Measurements from ENCODE around the gene KCNIP3. TPM values are rescaled to one million over a fixed set of nuclear protein-coding genes. Genes with fewer than 3 reads are reported as not detected.

The KCNIP3 gene
- total and polyA plus RNA-seq, 9 of the 15 experiments (the other 6 are each of a cell fraction or from before 2014, with no cell fraction given), result 0.04 TPM; not detected in 8

- H4K20me1 ChIP-seq (replicated peaks; ENCODE audit: control insufficient read depth, insufficient read depth, low read length), result 0 out of 2 replicates have a peak, but pooled peaks cover 7% of the 10 kb centered on the region
- H2AFZ ChIP-seq (ENCODE audit: low read depth, low read length), result no peak overlapping the region
- in situ Hi-C loops (cut with MboI) (no loop called here), intact Hi-C loops (cut with micrococcal nuclease) (no loop called here)
- ATAC-seq (no peak), DNase-seq (ENCODE audit: extremely low read depth in 1 of 4, low spot score in 3 of 4) (no peak), FAIRE-seq (no peak)
- no peak overlapping the region for H3K9ac ChIP-seq (ENCODE audit: insufficient read depth in 1 of 2, low read depth in 2 of 2, low read length in 2 of 2)
- H3K79me2 ChIP-seq (ENCODE audit: control insufficient read depth, insufficient read depth, low read length), result no peaks in the 10 kb centered on the region
- TF ChIP-seq FOXM1 (IDR thresholded peaks at IDR 0.05; ENCODE audit: low read depth), result no peak
- TF ChIP-seq FOXM1 (CRISPR knock-in tag; IDR thresholded peaks at IDR 0.05; ENCODE audit: low read depth), result no peak
- TF ChIP-seq ZNF146 (CRISPR knock-in tag; IDR thresholded peaks at IDR 0.05; ENCODE audit: unreplicated experiment), result no peak
- no peak for TF ChIP-seq CBX3 (IDR thresholded peaks at IDR 0.05; ENCODE audit: borderline replicate concordance in 1 of 2, low read length in 2 of 2)
- no peak for TF ChIP-seq XRCC5 (IDR thresholded peaks at IDR 0.05; ENCODE audit: low read depth, low read length)
- TF ChIP-seq TSC22D4 (tag; IDR thresholded peaks at IDR 0.05), result no peak
- no peak for TF ChIP-seq ASH1L (IDR thresholded peaks at IDR 0.05; ENCODE audit: borderline replicate concordance, low read depth, partially characterized antibody)
- no peak for TF ChIP-seq KDM2B (CRISPR knock-in tag; IDR thresholded peaks at IDR 0.05)
- TF ChIP-seq ZNF57 (CRISPR knock-in tag; IDR thresholded peaks at IDR 0.05), result no peak
- no peak for TF ChIP-seq SRSF9 (IDR thresholded peaks at IDR 0.05; ENCODE audit: borderline replicate concordance, low read depth, low read length)
- no peak for TF ChIP-seq RBM25 (IDR thresholded peaks at IDR 0.05; ENCODE audit: low read depth, low read length, severe bottlenecking)
- TF ChIP-seq MTA1 (IDR thresholded peaks at IDR 0.05; ENCODE audit: borderline replicate concordance), result no peak
- TF ChIP-seq SMAD2 (IDR thresholded peaks at IDR 0.05; ENCODE audit: low read depth, low read length), result no peak
- TF ChIP-seq ZNF444 (CRISPR knock-in tag; IDR thresholded peaks at IDR 0.05), result no peak
- H3K4me1 ChIP-seq (replicated peaks in 1 of 2; ENCODE audit: control insufficient read depth in 2 of 2, insufficient read depth in 2 of 2, low read length in 2 of 2), result no peaks in the 10 kb centered on the region
- no peaks in the 10 kb centered on the region for H3K36me3 ChIP-seq (ENCODE audit: control insufficient read depth, insufficient read depth, low read length)
- H3K9me3 ChIP-seq (replicated peaks; ENCODE audit: control insufficient read depth, insufficient read depth, low read depth, low read length), result no peaks in the 10 kb centered on the region
- 0% methylated on average over 6 of the region's 6 CpGs for WGBS (ENCODE audit: insufficient coverage, low coverage, missing lambda C conversion rate)
- H3K4me3 ChIP-seq, result no peak overlapping the region
- ChIA-PET CTCF (ENCODE audit: low intra/inter-chr PET ratio) (no interaction called here), POLR2A (no interaction called here)
- no peak overlapping the region for H3K27ac ChIP-seq (ENCODE audit: extremely low read depth, low read depth, low read length)
- no peaks in the 10 kb centered on the region for H3K9me1 ChIP-seq (ENCODE audit: control insufficient read depth, insufficient read depth, low read length)
- no peak overlapping the region for H3K4me2 ChIP-seq (ENCODE audit: insufficient read depth, low read length)
- H3K27me3 ChIP-seq (ENCODE audit: control insufficient read depth in 2 of 2, insufficient read depth in 2 of 2, low read length in 2 of 2), result peaks cover 8 to 51% of the 10 kb centered on the region in 2 experiments; a peak in 3 of 5 replicates
- no TSS peak for BruUV-seq (replicated peaks)
Observed at GRCh38 chr2:95357717-95358280, 60.7 kb downstream of the KCNIP3 start.

All from K562 (cell line).